ENCODE measurements around the gene GET4.

DNA sequence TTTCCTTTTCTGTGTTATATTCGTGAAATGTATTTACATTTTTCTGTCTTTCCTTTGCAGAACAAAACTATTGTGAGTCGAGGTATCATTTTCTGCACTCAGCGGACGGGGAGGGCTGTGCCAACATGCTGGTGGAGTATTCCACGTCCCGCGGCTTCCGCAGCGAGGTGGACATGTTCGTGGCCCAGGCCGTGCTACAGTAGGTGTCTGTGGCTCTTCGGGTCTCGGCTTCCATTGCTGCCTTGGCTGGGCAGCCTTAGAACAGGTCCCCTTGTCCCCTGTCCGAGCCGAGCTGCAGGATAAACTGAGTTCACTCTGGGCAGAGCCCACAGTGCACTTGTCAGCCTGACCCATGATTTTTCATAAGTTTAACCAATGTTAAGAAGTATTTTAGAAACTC, 14.5 kb downstream of the GET4 start:
- TF ChIP-seq, protein P1, sequence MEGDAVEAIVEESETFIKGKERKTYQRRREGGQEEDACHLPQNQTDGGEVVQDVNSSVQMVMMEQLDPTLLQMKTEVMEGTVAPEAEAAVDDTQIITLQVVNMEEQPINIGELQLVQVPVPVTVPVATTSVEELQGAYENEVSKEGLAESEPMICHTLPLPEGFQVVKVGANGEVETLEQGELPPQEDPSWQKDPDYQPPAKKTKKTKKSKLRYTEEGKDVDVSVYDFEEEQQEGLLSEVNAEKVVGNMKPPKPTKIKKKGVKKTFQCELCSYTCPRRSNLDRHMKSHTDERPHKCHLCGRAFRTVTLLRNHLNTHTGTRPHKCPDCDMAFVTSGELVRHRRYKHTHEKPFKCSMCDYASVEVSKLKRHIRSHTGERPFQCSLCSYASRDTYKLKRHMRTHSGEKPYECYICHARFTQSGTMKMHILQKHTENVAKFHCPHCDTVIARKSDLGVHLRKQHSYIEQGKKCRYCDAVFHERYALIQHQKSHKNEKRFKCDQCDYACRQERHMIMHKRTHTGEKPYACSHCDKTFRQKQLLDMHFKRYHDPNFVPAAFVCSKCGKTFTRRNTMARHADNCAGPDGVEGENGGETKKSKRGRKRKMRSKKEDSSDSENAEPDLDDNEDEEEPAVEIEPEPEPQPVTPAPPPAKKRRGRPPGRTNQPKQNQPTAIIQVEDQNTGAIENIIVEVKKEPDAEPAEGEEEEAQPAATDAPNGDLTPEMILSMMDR (IDR thresholded peaks at IDR 0.05) = no peak
- TF ChIP-seq POLR2A (IDR thresholded peaks at IDR 0.05) (no peak), POLR2AphosphoS5 (IDR thresholded peaks at IDR 0.05; ENCODE audit: insufficient read depth in 1 of 2, low read depth in 1 of 2) (no peak)
